Stimulated activated naive CD8-positive, alpha-beta T cell treated with anti-CD3 and anti-CD28 coated beads, Interleukin-15, Interleukin-2, amounts not matched to agents 100 U/mL and 50 U/mL, for 24 hours (primary cell): Measurements from ENCODE around the gene NACAD.

Source experiments
- ATAC-seq: fragments of 150-1000 bp; cut with Tn5 transposase; one replicate; pipeline ENCODE4 v1.10.0; 2021
- DNase-seq: peaks from one replicate; pipeline ENCODE4 v3.0.0; 2021

NACAD gene

DNA sequence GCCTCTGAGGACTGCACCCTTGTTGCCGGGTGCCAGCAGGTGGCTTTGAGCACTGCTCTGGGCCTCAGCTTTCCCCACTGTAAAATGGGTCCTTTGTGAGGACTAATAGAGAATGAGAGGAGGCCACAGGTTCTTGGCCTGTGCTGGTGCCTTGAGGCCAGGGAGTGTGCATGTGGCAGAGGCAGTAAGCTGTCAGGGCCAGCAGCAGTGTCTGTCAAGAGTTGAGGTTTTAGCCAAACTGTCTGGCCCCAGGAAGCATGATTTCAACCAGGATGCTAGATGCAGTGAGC, 13.5 kb downstream of the NACAD start:
- ATAC-seq (no peak), DNase-seq (no peak)

DNA sequence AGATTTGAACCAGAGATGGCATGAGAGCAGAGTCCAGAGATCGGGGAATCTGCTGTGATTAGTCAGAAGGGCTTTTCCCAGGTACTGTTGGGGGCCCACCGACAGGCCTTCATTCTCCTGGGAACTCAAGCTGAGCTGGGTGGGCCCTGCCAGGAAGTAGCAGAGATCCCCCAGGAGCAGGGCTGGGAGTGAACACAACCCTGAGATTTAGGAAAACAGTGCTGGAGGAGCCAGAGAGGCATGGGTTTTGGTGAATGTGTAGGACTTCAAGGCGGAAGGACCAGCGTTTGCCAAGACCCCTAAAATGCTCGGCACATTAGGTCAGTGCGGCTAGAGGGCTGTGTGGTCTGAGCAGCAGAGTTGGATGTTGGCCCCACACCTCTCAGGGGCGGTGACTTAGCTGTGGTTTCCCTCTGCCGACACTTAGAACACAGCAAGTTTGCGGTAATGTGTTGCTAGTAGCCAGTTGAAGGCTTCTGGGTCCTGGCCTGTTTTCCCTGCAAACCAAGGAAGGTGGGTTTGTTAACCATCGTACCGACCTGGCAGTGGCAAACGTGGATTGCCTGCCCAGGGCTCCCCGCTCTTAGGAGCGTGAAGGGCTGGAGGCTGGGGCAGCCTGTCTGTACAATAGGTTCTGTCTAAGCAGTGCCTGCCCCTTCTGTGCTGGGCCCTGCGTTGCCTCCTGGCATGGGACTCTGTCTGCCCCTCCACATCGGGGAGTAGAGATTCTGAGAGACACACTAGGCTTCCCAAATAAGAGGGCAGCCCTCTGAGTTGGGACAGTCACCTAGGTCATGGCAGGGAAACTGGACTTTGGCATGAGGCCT, 14.0 kb downstream of the NACAD start:
- DNase-seq: no peak
- ATAC-seq: no peak

DNA sequence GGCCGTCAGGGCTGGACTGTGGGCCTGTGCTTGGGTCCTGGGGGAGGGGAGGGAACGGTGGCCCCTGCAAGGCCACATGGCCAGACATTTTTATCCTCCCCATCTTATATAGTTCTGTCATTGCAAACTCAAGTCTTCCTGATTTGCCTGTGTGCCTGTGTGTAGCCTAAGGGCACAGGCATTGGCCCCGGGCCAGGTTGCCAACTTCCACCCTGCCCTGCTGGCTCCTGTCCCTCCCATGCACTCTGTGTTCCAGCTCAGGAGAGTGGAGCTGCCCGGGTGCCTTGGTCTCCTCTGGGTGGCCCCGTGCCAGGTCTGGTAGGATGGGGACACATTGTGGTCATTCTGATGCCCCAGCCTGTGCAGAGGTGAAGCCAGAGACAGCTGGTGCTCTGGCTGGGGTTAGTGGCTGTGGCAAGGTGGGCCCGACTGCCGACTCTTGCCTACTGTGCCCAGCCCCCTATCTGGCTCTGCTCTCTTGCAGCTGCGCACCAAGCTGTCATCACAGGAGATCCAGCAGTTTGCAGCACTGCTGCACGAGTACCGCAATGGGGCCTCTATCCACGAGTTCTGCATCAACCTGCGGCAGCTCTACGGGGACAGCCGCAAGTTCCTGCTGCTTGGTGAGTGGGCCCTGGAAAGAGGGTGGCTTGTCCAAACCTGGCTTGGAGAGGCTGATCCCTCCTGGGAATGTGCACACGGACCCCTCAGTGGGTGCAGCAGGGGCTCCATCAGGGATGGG, 14.8 kb downstream of the NACAD start:
- no peak for ATAC-seq
- DNase-seq: no peak

DNA sequence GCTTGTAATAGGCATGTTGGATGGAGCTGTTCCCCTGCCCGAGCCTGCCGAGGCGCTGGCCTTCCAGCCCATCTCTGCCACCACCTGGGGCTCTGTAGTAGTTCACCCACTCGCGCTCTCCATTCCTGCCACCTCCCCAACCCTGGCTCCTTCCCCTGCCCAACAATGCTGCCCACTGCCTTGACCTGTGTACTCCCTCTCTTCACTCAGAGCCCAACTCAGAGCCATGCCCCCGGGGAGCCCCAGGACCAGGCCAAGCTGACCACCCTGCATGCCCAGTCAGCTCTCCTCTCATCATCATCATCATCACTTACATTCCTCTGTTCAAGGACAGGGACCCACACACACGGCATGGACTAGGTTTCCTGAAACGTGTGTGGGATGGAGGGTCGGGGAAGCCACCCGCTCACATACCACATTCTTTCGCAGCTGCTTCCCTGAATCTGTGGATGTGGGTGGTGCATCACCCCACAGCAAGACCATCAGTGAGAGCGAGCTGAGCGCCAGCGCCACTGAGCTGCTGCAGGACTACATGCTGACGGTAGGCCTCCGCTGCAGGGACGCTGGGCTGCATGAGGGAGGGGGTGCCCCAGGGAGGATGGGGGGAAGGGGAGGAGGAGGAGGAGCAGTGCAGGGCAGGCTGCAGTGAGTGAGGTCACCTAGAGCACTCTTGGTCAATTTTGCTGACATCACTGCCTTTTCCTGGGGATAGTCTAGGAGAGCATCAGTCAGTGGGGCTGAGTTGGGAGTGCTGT, 15.6 kb downstream of the NACAD start:
- ATAC-seq (no peak), DNase-seq (no peak)

DNA sequence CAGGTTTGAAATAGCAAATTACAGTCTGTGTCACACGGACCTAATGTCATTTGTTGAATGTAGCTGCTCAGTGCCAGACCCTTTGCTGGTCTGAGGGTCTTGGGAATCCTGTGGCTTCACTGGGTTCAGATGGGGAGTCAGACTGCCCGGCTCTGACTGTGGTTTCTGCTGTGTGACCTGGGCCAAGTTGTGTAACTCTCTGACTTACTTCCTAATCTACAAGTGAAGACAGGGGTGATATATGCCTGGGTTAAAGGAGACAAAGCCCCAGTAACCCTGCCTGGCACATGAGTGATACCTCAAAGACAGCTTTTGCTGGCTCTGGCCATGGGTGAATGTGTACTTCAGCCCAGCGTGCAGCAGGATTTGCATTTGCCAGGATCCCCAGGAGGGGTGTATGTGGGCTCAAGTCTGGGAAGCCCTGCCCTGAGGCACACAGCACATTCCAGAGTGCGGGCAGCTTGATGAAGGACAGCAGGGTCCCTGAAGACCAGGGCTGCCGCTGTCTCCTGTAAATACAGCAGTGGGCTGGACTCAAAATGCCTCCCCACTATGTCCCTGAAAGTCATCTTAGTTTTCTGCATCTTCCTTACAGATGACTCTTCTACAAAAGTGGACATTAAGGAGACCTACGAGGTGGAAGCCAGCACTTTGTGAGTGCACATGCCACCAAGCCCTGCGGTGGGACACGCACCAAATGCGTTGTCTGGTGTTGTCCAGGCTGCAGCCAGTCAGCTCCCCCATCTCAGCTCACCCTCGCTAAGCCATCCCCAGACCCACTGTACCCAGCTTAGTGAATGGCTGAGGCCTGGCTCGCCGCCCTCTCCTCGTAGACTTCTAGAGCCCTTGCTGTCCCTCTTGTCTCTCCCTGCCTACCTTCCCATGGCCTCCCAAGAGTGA, 16.4 kb downstream of the NACAD start:
- ATAC-seq (no peak), DNase-seq (no peak)

DNA sequence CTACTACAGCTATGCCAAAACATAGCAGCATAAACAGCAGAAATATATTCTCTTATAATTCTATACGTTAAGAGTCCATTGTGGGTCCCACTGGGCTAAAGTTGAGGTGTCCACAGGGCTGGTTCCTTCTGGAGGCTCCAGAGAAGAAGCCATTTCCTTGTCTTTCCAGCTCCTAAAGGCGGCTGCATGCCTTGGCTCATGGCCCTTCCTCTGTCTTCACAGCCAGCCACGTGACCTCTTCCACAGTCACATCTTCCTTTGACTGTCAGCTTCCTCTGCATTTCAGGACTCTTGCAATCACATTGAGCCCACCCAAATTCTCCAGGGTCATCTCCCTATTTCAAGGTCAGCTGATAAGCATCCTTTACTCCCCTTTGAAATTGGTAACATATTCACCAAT, 17.2 kb downstream of the NACAD start:
- ATAC-seq (no peak), DNase-seq (no peak)

DNA sequence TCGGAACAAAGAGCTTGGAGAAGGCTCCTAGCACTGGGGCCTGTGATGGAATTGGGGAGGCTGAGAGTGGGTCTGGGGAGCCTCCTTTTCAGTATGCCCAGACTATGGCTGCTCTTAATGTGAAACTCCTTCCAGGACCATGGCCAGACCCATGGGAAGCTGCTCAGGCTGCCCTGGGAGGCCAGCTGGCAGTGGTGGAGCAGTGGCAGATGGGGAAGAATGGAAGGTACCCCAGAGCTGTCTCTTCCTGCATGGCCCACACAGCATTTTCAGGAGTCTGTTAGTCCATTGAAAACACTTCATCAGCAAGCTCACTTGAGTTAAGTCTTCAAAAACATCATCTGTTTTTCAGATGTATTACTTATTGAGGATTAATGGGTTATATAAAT, 18.5 kb downstream of the NACAD start:
- DNase-seq (no peak), ATAC-seq (no peak)

DNA sequence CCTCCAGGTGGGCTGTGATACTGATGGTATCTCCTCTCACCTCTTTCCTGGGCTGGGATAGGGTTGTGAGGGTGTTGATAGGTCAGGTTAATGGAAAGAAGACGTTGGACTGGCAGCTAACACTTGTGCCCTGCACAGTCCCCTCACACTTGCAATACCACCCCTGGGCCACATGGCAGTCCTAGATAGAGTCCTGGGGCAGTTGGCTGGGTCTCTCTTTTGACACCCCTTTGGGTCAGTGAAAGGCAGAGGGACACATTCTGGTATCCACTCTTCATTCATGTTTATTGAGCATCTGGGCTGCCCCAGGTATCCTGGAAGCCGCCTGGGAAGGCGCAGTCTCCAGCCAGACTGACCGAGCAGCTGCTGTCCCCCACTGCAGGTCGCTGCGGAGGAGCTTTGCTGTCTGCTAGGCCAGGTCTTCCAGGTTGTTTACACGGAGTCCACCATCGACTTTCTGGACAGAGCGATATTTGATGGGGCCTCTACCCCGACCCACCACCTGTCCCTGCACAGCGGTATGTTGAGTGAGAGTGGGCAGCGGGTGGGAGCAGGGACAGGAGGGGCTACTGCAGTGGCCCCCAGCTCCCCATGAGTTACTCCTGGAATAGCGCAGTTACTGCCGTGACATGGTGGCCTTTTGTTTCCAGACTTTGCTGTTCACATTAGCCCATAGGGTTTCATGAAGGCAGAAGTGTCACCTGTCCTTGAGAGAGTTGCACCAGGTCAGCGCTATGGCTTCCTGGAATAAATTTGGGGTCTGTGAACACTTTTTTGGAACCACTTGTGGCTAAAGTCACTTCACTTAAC, 19.1 kb downstream of the NACAD start:
- DNase-seq (no peak), ATAC-seq (no peak)

DNA sequence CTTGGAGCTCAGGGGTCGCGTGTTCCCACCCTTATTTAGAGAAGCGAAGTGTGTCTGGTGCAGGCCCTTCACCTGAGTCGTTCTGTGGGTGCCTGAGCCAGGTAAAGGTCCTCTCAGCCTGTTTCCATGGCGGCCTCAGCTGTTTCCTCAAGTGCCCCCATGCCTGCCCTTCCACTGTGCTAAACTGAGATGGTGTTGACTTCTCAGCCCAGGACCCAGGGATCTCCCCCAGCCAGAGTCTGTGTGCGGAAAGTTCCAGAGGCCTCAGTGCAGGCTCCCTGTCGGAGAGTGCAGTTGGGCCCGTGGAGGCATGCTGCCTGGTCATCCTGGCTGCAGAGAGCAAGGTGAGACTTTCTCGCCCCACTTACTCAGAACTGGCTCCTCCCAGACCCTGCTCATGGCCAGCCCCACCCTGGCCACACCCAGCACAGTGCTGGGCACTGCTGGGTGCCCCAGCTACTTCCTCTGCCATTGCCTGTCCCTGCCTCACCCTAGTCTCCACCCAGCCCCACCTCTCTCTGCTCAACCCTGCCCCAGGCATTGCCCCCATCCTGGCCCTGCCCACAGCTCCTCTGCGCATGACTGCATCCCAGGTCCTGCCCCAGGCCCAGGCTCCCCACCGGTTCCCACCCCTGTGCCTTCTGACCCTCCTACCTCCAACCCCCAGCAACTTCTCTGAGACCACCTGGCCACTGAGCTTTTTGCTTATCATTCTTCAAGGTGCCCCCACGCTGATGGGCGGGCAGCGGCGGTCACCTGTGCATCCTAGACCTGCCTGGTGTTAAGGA, 20.3 kb downstream of the NACAD start:
- ATAC-seq (no peak), DNase-seq (no peak)

DNA sequence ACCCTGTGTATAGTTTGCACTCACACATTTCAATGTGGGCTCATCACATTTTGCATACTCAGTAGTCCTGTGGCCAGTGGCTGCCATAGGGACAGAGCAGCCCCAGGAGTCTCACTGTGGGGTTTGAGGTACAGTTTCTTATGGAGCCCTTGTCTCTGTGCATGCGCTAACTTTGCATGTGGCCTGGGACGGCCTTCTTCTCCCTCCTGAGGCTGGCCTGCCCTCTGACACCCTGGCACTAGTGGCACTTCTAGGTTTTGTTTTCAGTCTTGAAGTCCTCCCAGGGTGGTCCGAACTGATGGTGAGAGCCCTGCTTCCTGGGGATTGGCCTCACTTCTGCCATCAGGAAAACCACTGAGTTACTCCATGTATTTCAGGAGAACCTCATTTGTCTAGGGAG, 21.2 kb downstream of the NACAD start:
- DNase-seq (no peak), ATAC-seq (no peak)

DNA sequence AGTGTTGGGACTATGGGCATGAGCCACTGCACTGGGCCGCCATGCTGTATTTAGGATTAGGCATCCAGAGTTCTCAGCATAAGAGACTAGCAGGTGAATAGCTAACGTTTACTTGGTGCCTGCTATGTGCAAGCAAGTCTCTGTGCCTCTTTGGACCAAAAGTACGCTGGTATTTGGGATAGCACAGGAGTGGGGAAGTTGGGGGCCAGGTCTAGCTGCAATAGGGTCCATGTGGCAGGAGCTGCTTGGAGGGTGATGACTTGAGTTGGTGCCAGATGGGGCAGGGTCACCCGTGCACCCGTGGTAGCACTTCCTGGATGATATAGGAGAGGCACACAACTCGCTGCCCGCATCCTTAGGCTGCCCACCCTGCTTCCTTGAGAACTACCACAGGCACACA, 22.4 kb downstream of the NACAD start:
- ATAC-seq (no peak), DNase-seq (no peak)

DNA sequence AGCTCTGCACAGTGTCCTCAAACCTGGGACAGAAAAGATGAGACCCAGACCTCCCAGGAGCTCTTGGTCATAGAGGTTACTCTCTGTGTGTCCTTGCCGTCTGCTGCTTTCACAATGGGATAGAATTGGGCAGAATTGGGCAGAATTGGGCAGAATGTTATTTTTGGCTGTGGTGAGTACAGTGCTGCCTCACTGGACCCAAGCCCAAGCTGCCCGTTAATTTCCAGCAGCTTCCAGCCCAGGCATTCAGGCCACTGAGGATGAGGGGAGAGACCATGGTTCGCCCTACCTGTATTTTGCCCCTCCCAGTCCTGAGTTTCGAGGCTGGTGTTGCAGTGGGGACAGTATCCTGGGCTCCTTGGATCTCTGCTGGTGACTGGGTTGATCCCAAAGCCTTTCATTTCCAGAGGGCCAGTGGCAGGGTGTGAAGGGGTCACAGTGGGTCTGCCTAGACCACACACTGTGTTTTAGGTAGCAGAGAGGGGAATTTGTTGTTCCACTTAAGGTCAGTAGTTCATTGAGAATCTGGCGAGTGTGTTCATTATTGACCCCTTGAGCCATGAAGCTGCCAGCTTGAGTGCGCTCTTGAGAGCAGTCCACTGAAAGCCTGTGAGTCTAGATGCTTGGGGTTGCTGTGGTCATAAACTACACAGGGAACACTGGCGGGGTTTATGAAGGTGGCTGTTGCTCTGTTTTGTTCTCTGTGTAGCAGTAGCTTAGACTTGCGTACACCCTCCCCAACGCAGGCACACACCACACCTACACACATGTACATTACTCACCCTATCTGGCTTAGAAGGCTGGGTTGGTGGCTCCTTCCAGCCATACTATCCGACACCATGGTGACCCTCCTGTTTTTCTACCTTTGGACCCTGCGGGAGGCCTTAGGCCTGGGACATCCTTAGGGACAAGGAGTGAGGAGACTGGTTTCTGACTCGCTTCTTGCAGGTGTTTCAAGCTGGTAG, 23.5 kb downstream of the NACAD start:
- ATAC-seq (no peak), DNase-seq (no peak)

DNA sequence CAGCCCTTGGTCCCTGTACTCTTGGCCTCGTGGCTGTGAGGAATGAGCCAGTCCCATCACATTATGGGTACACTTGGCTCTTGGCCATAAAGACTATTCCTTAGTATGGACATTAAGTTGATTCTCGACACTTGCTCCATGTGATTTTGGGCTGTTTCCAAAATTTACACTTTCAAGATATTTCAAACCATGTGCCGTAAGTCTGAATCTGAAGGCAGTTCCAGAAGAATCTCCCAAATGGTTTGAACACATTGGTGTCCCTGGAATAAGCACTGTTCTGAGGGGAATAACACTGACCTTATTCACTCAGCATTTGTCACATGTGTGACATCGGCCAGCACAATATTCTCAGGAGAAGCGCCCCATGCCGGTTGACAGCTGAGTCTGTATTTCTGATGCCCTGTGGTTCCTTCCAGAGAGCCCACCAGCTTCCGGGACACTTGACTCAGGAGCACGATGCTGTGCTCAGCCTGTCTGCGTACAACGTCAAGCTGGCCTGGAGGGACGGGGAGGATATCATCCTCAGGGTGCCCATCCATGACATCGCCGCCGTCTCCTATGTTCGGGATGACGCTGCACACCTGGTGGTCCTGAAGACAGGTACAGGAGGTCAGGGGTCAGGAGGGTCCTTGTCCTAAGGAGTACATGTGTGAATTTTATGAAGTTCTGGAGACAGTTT, 24.6 kb downstream of the NACAD start:
- no peak for ATAC-seq
- DNase-seq: no peak

DNA sequence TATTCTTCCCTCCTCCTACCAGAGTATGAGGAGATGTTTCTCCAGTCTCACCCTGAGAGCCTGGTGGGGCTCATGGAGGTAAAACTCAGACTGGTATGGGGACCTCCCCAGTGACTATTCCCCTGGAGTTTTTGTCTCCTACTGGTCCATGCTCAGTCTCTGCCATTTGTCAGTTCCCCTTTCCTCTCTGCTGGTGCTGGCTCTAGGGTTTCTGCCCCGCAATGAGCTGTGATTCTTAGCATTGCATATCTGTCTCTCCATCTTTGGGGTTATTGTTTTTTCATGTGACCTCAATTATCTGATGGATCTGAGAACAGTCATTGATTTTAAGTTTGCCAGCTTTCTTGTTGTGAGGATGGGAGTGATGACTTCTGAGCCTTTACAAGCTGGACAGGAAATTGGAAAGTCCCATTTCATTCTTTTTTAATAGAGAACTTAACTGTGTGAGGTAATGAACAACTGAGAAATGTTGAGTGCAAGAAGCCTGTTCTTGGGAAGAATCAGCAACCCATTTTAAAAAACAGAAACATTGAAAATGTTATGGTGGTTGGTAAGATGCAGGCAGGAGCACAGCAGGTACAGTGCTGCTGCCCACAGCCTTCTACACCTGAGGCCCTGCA, 26.9 kb downstream of the NACAD start:
- no peak for ATAC-seq
- no peak for DNase-seq

DNA sequence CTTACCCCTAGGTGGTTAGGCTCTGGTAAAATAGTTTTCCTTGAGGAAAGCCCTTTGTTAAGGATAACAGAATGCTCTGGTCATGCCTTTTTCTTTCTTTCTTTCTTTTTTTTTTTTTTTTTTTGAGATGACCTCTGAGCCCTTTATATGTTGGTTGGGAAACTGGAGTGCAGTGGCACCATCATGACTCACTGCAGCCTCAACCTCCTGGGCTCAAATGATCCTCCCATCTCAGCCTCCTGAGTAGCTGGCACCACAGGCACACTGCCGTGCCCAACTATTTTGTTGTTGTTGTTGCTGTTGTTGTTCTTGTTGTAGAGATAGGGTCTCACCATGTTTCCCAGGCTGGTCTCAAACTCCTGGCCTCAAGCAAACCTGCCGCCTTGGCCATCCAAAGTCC, 27.4 kb downstream of the NACAD start:
- no peak for DNase-seq
- ATAC-seq: no peak

DNA sequence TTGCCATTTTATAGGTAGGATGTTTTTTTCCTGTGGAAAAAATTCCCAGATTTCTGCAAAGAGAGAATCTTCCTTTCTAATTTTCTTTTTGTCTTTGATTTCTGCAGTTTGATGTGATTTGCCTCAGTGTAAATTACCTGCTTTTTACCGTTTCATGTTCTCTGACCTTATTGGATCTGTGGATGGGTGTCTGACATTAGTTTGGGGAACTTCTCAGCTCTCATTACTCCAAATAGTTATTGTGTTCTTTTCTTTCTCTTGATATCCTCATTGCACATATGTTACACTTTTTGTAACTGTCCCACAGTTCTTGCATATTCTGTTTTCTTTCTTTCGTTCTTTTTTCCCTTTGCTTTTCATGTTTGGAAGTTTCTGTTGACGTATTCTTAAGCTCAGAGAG, 28.5 kb downstream of the NACAD start:
- no peak for ATAC-seq
- no peak for DNase-seq

DNA sequence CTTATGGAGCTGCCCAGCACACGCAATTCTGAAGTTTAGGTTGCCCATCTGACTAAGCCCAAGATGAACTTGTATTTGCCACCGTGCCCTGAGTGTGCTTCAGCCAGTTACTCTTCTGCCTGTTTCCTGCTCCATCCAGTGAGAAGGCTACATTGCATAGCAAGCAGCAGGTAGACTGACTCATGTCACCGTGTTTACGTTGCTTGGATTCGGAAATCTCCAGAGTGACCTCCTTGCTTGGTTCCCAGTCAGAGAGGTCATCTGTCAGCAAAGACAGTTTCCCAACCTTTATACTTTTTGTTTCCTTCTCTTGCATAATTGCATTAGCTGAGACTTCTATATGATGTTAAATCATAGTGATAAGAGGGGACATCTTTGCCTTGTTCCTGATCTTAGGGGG, 30.9 kb downstream of the NACAD start:
- ATAC-seq: no peak

DNA sequence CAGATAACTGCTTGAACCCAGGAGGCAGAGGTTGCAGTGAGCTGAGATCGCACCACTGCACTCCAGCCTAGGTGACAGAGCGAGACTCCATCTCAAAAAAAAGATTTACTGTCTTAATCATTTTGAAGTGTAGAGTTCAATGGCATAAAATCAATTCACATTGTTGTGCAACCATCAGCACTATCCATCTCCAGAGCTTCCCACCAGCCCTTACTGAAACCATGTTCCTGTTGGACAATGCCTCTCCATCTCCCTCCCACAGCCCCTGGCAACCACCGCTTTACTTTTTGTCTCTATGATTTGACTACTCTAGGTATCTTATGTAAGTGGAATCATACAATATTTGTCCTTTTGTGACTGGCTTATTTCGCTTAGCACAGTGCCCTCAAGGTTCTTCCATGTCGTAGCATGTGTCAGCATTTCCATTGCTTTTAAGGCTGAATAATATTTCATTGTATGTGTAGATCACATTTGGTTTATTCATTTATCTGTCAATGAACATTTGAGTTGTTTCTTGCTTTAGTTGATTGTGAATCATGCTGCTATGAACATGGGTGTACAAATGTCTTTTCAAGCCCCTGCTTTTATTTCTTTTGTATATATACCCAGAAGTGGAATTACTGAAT, 33.1 kb downstream of the NACAD start:
- DNase-seq: no peak
- ATAC-seq: peak; percentile 40

More for the DNA sequence above, 30.9 kb downstream of the NACAD start:
- DNase-seq: no peak
